NCI-H774 (cell line): ENCODE data around the gene SMAD9.
A peak's percentile ranks its signal among the peaks of the same experiment; 100 is the strongest.

Experiments
- DNase-seq: peaks from one replicate; lab custom pipeline; 2025; lab: John Stamatoyannopoulos, UW

The SMAD9 gene

DNA sequence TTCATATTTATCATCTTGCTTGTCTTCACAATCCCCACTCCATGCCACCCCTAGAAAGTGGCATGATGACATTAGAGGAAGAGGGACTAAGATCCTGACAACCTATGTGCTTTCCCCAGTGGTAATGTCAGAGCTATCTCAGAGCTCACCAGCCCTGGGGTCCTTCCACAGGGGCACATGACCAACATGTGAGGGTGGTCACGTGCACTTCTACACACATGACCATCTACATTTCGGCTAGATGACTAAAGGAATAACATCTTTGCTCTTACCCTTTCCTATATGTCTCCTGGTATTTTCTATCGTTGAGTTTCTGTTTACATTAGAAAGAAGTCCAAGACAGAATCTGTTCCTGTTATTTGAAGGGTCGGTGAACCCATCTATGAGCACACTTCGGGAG is 54.8 kb downstream of the SMAD9 start:
- DNase-seq, result no peak

DNA sequence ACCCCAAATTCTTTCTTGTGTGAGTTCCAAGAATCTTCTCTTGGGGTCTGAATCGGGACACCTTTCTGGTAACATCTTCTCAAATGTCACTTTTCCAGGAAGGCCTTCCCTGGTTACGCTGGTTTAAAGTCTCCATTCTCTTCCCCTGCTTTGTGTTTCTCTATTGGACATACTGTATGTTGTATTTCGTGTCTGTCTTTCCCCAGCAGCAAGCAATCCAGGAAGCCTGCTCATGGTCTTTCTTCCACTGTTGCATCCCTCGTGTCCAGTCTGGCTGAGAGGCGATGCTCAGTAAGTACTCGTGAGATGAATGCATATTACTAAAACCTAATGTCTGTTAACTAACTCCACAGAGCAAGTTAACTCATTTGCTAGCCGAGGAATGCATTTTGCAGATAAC is 57.3 kb downstream of the SMAD9 start:
- no peak for DNase-seq

DNA sequence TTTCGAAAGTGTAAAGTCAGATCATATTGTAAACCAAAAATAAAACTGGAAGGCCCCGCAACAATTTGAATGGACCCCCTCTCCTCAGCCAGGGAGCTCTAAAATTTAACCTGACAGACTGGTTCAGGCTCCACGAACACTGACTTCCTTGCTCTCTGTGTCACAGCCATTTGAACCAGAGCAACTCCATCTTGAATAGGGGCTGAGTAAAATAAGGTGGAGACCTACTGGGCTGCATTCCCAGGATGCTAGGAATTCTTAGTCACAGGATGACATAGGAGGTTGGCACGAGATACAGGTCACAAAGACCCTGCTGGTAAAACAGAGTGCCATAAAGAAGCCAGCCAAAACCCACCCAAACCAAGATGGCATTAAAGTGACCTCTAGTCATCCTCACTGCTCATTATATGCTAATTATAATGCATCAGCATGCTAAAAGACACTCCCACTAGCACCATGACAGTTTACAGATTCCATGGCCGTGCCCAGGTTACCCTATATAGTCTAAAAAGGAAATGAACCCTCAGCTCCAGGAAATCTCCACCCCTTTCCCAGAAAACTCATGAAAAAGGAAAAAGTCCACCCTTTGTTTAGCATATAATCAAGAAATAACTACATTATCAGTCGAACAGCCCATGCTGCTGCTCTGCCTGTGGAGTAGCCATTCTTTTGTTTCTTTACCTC is 57.9 kb downstream of the SMAD9 start:
- no peak for DNase-seq

DNA sequence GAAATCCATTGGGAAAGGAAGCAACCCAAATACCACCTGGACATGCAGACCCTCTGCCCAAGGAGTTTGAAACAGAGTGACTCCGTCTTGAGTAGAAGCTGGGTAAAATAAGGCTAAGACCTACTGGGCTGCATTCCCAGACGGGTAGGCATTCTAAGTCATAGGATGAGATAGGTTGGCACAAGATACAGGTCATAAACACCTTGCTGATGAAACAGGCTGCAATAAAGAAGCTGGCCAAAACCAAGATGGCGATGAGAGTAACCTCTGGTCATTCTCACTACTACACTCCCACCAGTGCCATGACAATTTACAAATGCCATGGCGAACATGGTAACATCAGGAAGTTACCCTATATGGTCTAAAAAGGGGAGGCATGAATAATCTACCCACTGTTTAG is 60.8 kb downstream of the SMAD9 start:
- no peak for DNase-seq

DNA sequence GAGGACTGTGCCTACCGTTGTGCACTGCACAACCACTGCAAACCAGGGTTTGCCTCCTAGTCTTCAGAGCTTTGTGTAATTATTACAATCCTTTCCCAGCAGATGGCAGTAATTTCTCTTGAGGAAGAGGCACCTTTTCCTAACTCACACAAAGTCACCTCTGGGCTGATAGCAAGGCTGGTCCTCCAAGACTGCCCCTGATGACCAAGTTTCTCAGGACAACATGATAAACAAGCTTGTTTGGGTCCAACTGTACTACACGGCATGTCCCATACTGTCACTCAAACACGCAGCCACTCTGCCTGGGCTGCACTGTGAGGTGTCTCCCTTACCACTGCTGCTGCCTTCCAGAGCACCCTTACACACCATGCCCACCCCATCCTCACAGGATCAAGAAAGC is 61.7 kb downstream of the SMAD9 start:
- peak; percentile 23 for DNase-seq

DNA sequence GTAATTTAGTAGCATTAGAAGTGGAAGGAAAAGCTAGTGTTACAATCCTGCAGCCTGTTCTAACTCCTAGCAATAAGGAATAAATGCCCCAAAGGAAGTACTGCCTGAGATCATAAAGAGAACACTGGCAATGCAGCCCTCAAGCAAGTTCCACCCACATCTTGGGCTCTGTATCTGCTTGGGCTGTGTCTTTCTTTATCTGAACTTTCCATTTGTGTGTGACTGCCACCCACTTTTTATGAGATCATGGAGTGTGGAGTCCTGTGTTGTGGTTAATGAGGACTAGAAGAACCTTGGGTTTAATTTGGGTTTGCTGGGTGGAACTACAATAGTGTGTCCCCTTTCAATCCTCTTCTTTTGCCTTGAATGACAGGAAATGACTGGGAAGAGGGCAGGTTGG is 62.8 kb downstream of the SMAD9 start:
- DNase-seq, result no peak

DNA sequence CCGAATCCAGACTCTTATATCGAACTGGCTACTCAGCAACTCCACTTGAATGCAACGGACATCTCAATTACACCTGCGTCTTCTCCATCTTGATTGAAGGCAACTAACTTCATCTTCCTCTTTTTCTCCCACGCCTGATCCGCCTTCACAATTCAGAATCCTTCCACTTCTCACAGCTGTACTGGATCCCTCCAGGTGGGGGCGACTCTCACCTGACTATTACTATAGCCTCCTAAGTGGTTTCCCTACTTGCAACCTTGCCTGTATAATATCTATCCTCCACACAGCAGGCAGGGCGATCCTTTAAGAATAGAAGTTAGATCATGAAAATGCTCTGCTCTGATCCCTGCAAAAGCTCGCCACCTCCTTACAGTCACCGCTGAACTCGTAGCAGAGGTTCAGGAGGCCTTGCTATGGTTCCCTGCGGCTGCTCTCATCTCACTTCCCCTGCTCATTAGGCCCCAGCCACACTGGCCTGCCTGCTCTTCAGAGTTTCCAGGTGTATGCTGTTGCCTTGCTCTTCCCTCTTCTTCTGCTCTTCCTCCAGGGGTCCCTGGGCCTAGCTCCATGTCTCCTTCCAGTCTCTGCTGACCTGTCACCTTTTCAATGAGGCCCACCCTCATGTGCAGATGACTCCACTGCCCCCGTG is 69.1 kb downstream of the SMAD9 start:
- no peak for DNase-seq

DNA sequence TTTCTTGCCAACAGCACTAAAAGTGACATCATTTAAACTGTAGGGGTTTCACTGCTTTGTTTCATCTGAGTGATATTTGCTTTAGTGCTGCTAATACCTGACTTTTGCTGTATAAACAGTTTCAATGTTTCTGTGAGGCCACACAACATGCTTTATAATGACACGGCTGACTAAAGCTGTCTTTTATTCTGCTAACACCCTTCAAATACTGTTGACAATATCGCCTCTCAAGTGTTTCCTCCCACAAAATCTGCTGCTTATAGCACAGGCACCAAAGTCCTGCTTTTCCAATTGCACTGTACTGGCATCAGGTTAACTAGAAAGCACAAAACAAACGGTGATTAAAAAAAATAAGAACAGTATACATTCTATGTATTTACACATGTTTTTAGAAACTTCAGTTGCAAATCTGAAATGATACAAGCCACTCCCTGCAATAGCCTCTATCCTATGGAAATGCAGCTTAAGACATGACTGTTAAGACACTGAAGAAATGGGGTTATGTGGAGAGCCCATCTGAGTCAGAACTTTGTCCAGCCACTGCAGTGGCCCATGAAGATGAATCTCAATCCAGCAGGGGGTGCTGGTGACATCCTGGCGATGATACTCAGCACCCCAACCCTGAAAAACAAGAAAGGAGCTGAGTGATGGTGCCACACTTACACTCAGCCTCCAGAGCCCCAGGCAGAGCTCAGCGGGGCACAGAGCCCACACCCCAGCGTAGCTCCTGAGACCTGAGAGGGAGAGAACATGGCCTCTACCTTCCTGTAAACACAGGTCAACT is 71.6 kb downstream of the SMAD9 start:
- DNase-seq, result peak; percentile 60

DNA sequence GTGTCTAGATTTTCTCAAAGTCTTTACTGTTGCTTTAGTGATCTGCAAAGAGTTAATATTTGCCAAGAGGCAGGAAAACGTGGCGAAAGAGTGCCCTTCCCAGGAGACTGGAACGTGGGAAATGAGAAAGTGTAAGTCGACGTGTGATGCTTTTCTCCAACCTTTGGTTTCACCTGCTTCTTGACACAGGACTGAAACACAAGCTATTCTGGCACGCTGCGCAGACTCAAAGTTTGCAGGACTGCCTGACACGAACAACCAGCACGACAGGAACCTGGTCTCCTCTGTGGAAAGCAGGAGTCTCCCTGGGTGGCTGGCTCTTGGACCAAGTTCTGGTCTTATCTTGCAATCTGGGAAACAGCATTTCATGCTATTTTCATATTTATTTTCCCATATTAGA is 72.4 kb downstream of the SMAD9 start:
- DNase-seq, result no peak

DNA sequence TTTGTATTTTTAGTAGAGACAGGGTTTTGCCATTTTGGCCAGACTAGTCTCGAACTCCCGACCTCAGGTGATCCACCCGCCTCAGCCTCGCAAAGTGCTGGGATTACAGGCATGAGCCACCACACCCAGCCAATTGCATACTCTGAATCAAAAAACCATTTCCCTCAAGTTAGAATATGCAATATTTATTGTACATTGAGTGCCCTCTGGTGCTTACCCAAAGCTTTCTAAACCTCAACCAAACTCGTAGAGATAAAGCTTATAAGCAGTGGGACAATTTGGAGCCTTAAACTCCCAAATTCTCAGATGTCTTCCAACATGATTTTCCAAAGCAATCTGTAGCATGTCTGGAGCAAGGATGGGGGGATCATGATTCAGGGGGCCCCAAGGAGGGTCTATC is 78.6 kb downstream of the SMAD9 start:
- no peak for DNase-seq

DNA sequence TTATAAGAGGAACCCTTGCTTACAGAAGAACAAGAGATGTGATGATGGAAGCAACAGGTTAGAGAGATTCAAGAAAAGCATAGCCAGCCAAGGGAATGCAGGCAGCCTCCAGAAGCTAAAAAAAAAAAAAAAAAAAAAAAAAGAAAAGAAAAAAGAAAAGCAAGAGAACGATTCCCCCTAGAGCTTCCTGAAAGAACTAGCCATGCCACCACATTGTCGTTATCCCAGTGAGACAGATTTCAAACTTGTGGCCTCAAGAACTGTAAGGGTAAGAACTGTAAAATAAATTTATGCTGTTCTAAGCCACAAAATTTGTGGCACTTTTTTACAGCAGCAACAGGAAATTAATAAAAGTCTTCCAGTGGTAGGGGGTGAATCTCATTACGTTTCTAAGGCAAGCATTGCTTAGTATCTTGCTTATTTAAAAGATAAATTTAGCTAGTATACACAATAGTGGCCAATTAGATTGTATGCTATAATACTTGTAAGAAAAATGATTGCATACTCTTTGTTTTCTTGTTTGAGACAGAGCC is 79.3 kb downstream of the SMAD9 start:
- no peak for DNase-seq

DNA sequence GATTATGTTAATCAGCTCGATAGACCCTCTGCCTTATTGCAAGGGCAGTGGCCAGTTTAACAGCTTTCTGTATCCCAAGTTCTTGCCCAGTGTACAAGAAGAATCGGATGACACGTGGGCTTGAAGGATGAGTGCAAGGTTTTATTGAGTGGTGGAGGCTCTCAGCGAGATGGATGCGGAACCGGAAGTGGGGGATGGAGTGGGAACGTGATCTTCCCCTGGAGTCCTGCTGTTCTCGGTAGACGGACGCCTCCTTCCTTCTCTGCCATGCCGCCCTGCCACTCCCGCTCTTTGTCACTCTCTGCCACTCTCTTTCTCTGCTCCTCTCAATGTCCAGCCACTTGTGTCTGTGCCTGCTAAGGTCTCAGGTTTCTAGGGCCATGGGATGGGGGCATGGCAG is 80.1 kb downstream of the SMAD9 start:
- no peak for DNase-seq

DNA sequence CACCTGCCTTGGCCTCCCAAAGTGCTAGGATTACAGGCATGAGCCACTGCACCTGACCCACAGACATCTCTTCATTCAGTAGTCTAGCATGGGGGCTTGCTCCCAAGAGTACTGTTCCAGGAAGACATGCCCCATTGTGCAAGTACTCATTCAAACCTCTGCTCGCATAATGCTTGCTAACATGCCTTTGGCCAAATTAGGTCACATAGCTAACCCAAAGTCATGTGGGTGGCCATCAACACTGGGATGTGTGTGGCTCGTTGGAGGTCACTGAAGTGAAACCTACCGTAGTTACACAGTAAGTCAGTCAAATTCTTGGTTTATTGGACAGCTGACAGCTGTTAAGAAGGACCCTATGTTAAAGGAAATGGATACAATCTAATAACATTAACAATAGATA is 80.8 kb downstream of the SMAD9 start:
- DNase-seq, result no peak

DNA sequence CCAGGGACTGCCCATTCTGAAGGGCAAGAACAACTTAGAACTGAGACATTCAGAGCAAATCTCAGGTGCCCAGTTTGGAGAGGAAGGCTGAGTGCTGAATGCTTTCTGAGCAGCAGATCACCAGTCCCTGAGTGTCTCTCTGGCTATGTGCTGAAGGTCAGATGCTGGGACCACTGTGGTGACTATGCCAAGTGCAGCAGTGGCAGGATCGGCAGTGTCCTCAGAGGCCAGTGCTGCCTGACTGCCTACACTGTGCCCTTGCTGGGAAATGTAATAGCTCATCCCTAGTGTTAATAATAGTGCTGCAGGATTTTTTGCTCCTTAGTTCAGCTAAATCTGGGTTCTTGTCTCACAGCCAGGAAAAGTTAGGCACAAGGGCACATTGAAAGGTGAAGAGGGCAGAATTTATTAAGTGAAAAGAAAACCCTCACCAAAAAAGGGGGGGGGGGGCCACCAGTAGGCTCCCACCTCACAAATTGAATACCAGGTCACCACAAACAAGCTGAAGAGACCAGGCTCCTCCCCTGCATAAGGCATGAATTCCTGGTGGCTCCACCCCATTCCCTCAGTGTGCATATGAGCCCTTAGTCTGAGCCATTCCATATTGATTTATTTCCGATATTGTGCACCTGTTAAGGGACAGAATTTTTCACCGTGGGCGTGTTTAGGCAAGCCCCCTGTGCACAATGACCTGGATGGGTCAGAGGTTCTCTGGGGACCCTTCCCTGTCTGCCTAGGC is 82.5 kb downstream of the SMAD9 start:
- no peak for DNase-seq

DNA sequence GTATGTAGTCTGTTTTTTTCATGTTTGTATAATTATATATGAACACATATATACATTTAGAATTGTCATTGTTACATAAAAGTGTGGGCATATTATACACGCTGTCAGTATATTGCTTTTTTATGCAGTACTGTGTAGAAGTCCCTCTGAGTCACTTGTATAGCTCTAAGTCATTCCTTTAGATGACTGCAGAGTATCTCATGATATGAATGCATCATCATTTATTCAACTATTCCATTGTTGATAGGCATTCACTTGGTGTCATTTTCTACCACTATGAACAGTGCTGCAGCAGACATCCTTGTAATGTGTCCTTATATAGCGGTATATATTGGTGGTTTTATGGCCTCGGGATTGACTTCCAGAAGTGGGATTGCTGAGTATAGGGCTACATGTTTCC is 85.7 kb downstream of the SMAD9 start:
- DNase-seq, result no peak

DNA sequence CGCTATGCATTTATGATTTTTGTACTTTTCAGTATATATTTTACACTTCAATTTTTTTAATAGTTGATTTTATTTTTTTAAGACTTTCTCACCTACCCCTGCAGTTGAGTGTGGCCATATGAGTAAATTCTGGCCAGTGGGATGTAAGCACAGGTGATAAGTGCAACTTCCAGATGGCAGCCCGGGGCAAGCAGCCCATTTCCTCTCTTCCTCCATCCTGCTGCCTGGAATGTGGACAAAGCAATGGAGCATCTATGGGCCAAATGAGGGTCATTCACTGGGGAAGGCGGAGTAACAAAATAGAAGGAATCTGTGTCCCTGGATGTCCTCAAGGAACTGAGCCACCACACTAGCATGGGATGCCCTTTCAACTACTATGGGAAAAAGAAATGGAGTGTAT is 88.7 kb downstream of the SMAD9 start:
- no peak for DNase-seq

DNA sequence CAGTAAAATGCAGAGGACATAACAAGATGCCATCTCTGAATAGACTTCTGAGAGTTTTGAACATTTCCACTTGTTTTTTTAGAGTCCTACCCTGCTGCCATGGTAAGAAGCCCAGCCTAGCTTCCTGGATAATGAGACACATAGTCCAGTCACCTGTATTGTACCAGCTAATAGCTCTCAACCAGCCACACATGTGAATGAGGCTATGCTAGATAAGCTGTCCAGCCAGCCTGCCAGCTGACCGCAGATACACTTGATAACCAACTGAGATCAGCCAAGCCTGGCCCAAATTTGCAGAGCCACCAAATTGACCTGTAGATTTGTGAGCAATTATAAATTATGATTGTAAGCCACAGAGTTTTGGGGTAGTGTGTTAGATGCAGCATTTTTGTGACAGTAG is 90.3 kb downstream of the SMAD9 start:
- DNase-seq, result no peak

DNA sequence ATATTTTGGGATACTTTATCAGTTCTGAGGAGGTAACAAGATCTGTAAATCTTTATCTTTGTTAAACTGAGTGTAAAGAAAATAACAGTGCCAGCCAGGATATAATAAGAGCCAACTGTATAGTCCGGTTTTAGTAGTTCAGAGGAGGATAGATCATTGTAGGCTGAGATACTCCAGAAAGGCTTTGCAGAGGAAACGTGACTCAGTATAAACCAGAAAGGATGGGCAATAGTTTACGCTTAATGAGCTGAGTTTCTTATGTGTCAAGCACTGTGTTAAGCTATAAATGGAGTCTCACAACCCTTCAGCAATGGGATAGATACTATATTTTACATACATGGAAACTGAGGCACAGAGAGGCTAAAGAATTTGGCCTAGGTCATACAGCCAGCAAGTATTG is 97.3 kb downstream of the SMAD9 start:
- no peak for DNase-seq

DNA sequence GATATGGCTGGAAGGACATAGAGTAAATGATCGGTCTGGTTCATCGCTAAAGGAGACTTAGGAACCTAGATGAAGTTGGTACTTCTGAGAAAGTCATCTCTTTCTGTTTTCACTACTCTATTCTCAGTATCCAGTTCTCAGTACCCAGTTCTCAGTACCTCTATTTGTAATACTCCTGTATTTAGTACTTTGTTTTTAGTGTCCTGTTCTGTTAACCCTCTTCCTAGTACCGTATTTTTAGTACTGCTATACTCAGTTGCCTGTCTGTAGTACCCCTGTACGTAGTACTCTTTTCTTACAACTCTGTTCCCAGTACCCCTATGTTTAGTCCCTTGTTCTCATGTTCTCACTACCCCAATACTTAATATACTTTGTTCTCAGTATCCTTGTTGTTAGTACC is 99.8 kb downstream of the SMAD9 start:
- no peak for DNase-seq

DNA sequence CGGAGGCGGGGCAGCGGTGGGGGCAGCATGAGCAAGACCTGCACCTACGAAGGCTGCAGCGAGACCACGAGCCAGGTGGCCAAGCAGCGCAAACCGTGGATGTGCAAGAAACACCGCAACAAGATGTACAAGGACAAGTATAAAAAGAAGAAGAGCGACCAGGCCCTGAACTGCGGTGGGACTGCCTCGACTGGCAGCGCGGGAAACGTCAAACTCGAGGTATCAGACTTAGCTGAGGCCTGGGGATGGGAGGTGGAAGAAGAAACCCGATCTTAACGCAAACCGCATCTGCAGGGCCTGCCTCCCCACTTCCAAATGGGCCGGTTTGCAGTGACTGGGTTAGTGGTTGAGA is 100.3 kb downstream of the SMAD9 start:
- DNase-seq, result no peak

DNA sequence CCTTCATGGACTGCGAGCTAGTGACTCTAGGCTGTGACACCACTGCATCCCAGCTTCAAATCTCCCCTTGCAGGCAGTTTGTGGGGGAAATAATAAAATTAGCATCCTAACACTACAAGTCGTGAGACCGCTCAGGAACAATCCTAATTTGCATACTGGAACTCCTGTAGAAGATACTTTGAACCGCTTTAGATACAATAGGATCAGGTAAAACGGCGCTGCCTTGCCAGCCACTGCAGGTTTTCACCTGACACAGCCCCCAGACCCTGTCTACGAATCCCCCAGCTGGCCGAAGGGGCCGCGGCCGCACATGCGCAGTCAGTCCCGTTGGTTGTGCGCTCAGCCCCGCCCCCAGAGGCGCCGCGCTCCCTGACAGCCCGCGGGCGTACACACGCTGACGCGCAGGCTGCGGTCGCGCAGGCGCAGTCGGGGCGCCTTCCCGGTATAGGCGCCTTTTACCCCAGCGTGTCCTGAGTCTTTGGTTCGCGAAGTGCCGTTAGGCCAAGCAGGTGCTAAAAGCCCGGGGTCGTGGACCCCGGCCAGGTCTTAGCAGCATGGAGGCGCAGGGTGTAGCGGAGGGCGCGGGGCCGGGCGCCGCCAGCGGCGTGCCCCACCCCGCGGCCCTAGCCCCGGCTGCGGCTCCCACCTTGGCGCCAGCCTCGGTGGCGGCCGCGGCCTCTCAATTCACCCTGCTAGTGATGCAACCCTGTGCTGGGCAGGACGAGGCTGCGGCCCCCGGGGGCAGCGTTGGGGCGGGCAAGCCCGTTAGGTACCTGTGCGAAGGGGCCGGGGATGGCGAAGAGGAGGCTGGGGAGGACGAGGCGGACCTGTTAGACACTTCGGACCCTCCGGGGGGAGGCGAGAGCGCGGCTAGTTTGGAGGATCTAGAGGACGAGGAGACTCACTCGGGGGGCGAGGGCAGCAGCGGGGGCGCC is 101.0 kb downstream of the SMAD9 start, which contains the start of gene RFXAP:
TSS of gene RFXAP (plus strand) at position 419 of the 935 bp plus-strand sequence. CDS start at position 555, 136 bp downstream.
- DNase-seq, result peak; percentile 69
